Measurements from ENCODE around the gene RIPOR3.
"Not testable (repeated sequence)": the region's sequence is repeated elsewhere in the genome, so short reads cannot be mapped to it uniquely, and the experiment has no call there.

The RIPOR3 gene

DNA sequence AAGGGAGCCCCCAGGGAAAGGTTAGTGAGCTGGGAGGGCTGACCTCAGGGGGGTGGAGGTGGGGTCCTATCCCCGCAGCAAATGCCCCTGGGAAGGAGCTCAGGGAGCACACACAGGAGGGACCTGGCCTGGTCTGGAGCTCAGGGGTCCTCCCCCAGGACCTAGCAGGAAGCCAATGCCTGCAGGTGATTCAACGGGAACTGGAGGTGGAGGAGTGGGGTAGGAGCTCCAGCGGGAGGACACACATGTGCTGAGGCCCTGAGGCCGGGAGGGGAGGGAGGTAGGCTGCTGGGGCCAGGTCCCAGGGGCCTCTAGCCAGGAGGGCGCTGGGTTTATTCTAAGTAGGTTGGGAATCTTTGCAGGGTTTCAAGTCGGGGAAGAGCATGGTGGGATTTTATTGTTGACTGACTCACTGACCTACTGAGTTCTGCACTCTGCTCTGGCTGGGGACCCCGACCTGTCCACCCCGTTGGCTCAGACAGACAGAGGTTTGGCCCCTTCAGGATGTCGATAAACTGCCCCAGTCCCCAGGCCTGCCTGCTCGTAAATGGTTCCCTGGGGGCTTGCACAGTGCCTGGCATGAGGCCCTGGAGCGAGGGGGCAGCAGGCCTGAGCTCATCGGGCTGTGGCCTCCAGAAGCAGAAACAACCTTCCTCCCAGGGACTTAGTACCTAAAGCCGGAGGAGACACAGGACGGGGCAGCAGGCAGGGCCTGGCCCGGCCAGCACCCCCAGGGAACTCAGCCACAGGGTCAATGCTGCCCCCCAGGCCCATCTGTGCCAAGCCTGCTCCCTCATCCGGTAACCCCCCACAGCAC is 62.3 kb downstream of the RIPOR3 start:
- no peak for DNase-seq

DNA sequence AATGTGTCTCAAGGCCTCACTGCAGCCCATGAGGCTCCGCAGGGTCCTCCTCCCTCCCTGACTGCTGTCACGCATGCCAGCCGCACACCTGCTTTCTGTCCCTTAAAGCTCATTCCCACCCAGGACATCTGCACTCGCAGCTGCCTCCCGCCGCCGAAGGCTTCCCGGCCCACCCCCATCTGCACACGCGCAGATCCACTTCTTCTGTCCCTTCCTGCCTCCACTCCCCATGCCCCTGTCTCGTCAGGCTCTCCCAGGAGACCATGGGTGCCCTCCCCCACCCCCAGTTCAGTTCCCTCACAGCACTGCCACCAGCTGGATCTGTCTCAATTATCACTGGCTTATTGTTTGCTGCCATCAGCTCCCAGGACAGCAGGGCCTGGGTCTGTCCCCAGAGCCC is 63.0 kb downstream of the RIPOR3 start:
- DNase-seq: peak; percentile 72

DNA sequence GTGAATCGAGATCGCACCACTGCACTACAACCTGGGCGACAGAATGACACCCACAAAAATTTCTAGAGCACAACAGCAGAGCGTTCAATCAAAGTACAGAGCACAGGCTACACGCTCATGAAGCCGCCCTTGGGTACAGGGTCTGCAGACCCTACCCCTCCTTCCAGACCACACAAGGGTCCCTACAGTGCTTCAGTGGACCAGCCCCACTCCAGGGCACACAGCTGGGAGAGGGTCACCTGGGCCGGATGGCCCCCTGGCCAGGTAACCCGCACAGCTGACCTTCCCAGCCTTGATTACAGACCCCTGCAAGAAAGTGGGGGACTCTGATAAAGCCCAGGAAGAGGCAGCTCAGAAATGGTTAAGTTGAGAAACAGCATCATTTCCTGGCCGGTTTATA is 63.6 kb downstream of the RIPOR3 start:
- no peak for DNase-seq

DNA sequence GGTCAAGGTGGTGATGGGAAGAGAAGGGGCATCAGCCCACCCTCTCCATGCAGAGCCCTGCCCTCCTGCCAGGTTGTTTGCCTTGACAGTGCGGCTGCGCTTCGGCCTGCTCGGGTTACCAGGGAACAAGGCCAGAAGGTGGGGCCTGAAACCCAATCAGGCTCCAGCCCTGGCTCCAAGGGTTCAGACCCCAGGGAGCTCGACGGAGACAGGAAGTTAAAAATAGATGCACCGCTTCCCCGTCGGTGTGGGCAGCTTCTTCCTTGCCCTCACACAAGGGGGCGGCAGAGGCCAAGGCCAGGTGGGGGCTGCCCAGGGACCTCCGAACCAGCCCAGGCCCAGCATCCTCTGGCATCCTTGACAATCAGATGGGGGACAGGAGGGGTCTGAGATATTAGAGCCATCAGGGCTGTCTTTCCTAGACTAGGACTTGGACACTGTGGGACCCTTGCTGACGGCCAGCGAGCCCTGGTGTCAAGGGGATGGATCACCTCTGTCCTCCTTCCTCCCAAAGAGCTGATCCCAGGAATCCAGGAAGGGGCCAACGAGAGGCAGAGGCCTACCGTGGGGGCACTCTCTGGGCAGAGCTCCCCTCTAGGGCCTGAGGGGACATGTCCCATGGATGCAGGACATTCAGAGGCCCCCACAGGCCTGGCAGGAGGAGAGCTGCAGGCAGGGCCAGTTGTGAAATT is 65.2 kb downstream of the RIPOR3 start:
- DNase-seq: peak; percentile 32

DNA sequence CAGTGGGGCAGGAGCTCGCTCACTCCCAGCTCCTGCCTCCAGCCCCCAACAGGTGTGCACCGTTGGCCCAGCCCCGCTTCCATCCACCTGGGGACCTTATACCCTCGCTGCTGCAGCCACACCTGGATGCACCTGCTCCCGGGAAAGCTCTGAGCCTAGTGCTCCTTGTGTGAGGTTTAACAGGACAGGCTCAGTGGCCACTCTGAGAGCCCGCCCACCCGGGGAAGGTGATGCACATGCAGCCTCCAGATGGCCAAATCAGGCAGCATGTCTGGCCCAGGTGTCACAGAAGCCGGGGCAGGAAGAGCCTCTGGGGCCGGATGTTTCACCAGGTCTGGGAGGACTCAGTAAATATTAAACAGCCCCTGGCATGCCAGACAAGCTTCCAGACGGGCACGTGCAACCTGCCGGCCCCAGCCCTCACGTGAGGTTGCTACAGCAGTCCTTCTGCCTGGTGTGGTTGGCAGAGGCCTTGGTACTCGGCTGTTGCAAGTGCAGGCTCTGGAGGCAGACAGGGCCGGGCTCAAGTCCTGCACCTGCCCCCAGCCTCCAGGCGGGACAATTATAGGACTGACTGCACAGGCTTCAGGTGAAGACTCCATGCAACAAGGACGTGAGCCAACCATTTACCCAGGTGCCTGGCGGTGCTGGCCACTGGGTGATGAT is 66.9 kb downstream of the RIPOR3 start:
- peak; percentile 78 for DNase-seq

DNA sequence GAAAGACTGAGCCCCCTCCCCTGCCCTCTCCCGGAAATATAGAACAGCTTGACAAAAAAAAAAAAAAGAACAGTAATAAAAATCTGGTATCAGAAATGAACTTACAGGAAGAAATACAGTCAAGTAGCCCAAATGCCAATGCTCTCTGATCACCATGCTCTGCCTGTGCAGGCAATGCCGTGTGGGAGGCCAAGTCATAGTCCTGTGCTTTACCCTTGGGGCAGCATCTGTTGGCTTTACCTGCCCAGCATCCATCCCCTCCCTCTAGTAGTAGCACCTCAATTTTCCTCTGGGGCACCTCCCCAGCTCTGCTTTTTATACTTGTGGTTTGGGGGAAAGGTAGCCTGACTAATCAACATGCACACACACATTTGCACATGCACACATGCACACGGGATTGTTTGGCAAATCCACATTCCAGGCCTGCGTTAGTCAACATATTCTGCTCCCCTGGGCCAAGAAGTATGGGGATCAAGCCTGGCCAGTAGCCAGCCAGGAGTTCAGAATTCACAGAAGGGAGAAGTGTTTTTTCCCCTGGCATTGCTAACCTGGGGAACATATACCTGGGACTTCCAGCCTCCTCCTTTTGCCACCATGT is 70.2 kb downstream of the RIPOR3 start:
- no peak for DNase-seq

DNA sequence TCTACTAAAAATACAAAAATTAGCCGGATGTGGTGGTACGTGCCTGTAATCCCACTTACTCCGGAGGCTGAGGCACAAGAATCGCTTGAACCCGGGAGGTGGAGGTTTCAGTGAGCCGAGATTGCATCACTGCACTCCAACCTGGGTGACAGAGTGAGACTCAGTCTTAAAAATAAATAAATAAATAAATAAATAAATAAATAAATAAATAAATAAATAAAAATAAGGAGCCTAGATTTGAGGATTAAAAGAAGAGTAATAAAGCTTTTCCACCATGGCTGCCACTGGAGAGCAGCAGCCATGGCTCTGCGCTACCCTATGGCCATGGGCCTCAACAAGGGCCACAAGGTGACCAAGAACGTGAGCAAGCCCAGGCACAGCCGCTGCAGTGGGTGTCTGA is 70.9 kb downstream of the RIPOR3 start:
- DNase-seq: not testable (repeated sequence)

DNA sequence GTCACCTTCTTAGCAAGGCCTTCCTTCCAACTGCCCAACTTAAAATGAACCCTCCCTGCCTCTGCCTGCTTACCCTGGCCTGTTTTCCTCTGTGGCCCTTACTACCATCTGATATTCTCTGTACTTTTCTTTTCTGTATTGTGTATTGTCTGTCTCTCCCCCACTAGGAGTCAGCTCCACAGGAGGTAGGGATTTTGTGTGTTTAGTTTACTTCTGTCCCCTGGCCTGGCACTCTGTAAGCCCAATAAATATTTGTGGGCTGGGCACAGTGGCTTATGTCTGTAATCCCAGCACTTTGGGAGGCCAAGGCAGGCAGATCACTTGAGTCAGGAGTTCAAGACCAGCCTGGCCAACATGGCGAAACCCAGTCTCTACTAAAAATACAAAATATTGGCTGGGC is 72.8 kb downstream of the RIPOR3 start:
- no peak for DNase-seq

DNA sequence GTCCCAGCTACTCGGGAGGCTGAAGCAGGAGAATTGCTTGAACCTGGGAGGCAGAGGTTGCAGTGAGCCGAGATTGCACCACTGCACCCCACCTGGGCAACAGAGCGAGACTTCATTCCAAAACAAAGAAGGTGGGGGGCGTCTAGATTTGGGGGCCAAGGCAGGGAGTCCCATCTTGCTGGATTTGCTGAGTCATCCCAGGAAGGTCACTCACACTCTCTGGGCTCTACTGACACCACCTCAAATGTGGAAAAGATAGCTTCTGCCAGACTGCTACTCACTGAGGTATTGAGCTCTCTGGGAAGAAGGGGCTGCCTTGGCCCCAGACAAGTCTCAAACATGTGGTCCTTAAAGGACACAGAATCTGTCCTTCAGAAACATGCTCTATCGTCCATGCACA is 74.3 kb downstream of the RIPOR3 start:
- no peak for DNase-seq

DNA sequence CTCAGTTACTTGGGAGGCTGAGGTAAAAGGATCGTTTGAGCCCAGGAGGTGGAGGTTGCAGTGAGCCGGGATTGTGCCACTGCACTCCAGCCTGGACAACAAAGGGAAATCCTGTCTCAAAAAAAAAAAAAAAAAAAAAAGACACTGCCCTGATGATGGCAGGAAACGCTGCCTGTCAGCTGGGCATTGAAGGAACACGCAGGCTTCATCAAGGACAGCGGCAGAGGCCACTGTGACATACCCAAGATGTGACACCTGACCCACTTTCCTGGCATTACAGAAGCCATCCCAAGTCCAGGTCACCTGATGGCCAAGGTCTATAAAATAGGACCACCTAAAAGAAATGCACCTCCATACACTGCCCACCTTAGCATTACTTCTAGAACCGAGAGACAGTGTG is 75.9 kb downstream of the RIPOR3 start:
- no peak for DNase-seq

DNA sequence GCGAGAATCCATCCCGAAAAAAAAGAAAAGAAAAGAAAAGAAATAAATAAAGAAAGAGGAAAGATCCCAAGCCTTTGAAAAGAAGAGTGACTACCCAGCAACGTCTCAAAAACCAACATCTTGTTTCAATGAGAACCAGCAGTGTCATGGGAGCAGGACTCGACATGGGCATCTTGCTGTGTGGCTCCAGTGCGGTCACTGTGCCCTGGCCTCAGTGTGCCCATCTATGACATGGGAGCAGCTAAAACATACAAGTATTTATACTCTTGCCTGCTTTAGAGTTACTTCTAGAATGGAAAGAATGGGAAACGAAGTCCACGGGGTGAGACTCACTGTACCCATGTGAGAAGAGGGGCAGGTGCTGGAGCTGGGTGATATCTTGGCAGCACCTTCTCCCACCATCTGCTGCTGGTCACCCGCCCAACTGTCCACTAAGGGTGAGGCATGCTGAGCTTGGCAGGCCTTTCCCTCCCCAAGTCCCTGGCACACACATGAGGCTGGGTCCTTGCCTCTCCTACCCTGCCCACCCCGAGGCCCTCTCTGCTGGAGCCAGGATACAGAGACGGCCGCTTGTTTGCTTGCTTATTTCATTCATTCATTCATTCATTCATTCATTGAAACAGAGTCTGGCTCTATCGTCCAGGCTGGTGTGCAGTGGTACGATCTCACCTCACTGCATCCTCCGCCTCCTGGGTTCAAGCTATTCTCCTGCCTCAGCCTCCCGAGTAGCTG is 77.7 kb downstream of the RIPOR3 start:
- DNase-seq: no peak

DNA sequence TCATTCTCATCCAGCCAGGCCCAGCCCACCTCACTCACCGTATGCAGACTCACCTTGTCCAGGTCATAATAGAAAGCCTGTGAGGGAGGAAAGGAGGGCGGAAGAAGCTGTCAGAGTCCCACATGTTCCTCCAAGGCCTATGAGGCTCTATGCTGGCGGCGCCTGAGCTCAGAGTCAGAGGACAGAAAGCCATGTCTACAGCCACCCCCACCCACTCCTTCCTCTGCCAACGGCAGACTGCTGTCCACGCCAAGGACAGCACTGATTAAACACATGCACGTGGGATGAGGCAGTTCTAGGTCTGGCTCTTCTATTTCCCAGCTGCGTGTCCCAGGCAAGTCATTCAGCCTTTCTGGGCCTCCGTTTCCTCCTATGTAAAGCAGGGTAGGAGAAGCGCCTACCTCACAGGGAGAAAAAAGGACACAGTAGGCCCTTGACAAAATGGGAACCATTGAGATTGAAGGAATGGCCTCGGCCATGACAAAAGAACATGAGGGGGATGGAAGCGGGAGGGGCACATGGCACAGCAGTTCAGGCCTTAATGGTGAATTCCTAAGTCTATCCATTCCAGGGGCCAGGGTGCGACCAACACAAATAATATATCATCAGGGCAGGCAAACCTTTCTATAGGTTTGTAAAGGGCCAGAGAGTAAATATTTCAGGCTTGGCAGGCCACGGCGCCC is 80.1 kb downstream of the RIPOR3 start:
- no peak for DNase-seq

DNA sequence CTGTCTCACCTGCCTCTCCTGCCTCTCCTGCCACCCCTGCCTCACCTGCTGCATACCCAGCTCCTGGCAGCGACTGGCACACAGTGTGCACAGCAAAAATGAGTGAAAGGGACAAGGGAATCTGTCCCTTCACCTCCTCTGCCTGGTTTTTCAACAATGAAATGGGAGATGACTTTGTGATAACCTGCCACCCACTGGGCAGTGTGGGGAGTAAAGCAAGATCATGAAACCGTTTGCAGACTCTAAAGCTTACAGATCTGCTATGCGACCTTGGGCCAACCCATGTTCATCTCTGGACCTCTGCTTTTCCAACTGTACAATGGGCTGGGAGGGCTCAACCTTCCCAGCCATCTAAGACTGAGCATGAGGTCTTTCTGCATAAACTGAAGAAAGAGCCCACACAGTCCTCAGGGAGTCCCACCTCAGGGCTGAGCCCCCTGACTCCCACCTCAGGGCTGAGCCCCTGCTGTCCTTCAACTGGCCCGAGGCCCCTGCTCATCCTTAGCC is 81.1 kb downstream of the RIPOR3 start:
- DNase-seq: no peak

DNA sequence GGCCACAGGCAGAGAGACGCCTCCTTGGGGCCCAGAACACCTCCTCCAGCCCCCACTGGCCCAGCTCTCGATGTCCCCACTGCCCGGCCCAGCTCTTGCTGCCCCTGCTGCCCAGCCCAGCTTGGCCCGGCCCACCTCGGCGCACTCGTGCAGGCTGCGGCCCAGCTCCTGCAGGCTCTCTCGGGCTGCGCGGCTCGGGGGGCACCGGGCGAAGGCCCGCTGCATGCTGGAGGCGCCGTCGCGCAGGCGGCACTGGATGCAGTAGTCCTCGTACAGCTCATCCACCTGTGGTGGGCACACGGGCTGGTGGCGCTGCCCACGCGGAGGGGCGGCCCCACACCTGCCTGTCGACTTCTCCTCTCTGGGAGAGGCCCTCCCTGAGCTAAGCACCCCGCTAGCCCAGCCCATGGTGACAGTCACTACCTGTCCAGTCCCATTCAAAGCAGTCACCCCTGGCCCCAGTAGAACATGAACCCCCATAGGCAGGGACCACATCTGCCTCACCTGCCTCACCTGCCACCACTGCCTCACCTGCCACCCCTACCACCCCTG is 81.8 kb downstream of the RIPOR3 start:
- no peak for DNase-seq

DNA sequence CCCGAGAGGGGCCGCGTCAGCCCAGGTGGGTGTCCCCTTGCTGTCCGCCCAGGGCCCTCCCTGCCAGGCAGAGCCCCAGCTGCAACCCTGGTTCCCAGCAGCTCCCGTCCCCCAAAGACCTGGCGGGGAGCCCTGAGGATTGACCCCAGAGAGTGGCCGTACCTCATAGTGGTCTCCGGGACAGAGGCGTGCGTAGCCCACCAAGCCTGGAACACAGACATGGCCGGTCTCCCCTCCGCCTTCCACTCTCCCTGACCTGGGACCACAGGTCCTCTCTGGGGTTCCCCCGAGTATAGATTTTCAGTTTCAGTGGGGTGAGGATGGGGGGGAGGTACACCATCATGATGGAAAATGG is 82.6 kb downstream of the RIPOR3 start:
- DNase-seq: no peak

DNA sequence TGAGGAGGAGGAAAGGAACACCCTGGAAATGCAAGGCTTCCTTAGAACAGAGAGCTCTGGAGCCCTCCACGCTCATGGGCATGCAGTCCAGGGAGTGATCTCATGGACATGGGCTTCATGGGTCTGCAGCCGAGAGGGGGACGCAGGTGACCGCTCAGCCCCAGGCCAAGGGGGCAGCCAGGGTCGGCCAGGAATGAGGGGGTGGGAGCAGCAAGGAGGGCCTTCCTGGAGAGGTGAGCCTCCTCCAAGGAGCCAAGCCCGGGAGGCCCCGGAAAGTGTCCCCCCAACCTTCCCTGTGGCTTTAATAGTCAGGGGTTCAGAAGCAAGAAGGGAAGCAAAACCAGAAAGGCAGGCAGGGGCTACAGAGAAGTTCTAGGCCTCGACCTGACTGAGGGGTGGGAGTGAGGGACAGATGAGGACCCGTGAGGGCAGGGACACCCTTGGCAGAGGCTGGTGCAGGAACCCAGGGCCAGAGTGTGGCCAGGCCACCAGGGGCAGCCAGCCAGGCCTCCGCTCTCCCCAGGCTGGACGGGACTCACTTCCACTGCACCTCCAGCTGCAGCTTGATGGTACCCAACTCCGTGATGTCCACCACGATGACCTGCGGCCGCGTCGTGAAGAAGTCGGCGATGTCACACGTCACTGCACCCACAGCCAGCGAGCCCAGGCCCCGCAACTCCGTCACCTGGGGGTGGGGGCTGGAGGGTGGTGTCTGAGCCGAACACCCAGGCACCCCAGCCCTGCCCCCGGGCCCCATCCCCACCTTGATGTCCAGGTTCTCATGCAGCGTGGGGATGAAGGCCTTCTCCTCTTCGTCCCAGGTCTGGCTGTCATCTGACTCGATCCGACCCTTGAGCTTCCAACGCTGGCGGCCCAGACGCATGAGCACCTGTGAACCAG is 83.2 kb downstream of the RIPOR3 start:
- DNase-seq: no peak

DNA sequence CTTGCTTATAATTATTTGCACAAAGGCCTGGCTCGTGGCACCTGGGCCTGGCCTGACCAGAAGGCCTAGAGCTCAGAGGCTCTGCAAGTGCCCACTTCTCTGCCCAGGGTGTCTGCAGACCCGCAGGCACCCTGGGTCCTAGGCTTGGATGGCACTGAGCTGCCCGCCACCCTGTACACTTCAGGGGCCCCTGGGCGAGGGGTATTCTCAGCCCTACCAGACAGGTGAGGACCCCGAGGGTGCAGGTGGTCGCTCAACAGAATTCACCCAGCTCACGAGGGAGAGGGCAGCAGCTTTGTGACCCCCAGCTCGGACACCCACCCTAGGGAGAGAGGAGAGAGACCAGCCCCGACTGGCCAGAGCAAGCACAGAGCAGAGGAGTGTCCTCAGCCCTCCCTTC is 83.9 kb downstream of the RIPOR3 start:
- DNase-seq: no peak

DNA sequence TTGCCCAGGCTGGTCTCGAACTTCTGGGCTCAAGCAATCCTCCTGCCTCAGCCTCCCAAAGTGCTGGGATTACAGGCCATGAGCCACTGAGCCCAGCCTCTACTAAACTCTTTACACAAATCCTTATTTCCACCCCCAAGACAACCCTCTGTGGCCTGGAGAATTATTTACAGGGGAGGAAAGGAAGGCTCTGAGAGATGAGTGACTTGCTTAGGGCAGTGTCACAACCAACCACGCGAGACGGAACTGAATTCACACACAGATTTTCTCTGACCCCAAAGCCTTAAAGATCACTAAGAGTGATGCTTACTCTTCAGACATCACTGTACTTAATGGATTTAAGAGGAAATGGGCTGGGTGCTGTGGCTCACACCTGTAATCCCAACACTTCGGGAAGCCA is 86.2 kb downstream of the RIPOR3 start:
- DNase-seq: no peak

DNA sequence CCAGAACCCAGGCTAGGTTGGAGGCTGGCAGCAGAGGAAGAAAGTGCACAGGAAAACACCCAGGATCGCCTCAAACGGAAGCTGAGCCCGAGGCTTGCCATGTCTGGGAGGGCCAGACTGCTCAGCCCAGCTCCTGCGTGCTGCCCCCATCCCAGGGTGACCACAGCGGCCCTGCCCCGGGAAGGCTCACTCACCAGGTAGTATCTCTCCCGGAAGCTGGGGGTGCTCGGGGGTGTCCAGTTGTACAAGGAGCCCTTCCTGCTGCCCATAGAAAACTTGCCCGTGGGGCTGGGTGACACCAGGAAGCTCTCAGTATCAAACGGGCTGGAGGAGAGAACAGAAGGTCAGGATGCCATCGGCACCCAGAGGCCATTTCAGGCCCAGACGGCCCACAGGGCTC is 86.9 kb downstream of the RIPOR3 start:
- no peak for DNase-seq

DNA sequence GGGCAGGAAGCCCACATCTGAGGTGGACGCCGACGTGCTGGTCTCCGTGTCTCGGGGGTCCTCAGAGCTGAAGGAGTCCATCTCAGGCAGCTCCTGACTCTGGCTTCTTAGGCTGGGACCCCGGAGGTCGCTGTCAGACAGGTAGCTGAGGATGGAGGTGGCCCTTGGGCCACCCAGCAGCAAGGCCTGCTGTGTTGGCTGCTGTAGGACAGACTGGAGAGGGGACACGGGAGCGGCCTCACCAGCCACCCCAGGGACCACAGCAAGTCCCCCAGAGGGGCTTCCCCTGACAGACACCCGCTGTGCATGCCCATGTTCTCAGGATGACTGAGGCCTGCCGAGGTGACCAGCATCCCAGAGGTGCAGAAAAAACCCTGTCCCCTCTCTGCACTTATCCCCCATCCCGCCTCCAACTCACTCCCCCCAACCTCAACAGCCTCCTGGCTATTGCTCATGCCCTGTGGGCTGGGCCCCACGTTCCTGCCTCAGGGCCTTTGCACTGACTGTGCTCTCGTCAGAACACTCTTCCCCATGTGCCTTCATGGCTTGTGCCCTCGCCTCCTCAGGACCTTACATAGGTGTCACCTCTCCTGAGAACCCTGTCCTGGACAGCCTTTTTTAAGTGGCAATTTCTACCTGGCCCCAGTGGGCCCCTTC is 88.8 kb downstream of the RIPOR3 start:
- DNase-seq: no peak

All from NCI-H345 (cell line).